Colonic mucosa (tissue), 4 donors: ENCODE data around the gene BUD23. TPM values are rescaled to one million over a fixed set of nuclear protein-coding genes. Genes with fewer than 3 reads are reported as not detected.

ENCODE experiments used
- DNase-seq: peaks from one replicate; pipeline ENCODE4 v3.0.0-alpha.2; 2020
- H3K27ac ChIP-seq: fragments of 200-600 bp; one replicate; pipeline ENCODE4 v1.8.0; 2021
- H3K27me3 ChIP-seq: fragments of 200-600 bp; one replicate; pipeline ENCODE4 v1.8.0; 2021
- H3K36me3 ChIP-seq: fragments of 200-600 bp; one replicate; pipeline ENCODE4 v1.8.0; 2021
- H3K4me1 ChIP-seq: fragments of 200-600 bp; one replicate; pipeline ENCODE4 v1.8.0; 2021; ENCODE audit warnings: mild to moderate bottlenecking
- H3K4me3 ChIP-seq: fragments of 200-600 bp; one replicate; pipeline ENCODE4 v1.8.0; 2021
- H3K9ac ChIP-seq, 2 donors: one replicate each; pipeline ENCODE4 v1.7.0; 2013; ENCODE audit warnings: control low read depth in 2 of 2, low read depth in 2 of 2, low read length in 2 of 2
- H3K9me3 ChIP-seq: fragments of 200-600 bp; one replicate; pipeline ENCODE4 v1.8.0; 2021
- CTCF ChIP-seq: fragments of 200-600 bp; IDR thresholded peaks from one replicate; pipeline ENCODE4 v1.8.0; 2022; ENCODE audit warnings: antibody characterized with exemption, mild to moderate bottlenecking
- intact Hi-C: fragments of 100-400 bp; cut with DNase I; formaldehyde crosslinking; loops from one replicate; pipeline ENCODE4 v1.14.1; 2022
- total RNA-seq, 2 donors: library from RNA; stranded (reverse); fragmentation: NEBNext Ultra II Directional in 1 of 2; extraction: Animal tissue kit (Norgen Biotek cat#: 25700) in 1 of 2; gene quantifications; one replicate each; pipeline ENCODE4 v1.2.1, GENCODE V29; 2021
- donor health status: healthy.
- donor health status: DM: no; HTN: no; CAD: no.
- donor health status: DM: no; HTN: no; CAD: no.

The BUD23 gene
- total RNA-seq, 2 donors from 2014 or later: 46.4 to 79.5 TPM

DNA sequence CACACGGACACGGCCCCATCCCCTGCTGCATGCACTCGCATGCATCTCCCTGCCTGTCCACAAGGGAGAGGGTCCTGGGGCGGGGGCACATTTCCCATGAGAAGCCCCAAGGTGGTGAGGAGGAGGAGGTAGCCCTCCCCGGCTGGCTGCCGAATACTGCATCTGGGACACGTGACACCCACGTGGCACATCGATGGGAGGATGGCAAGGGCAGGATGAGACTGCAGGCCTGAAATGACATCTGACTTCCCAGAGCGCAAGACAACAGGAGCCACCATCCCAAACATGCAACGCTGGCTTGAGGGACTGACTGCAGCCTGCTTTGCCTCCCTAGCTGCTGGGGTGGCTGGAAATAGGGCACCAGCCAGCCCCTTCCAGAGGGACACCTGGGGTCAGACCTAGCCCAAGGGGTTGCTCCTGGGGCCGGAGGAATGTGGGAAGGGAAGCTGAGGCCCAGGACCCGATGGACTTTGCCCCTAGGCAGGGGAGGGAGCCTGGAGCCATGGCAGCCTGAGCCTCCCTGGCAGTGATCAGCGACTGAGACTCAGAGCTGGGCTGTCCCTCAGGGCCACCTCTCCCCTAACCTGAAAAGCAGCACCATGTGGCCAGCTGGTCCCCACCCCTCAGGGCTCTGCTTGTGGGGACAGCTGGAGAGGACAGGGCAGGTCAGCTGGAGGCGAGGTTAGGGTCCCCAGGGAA is 16.1 kb downstream of the BUD23 start:
- H3K36me3 ChIP-seq: no peaks in the 10 kb centered on the region
- no peaks in the 10 kb centered on the region for H3K4me1 ChIP-seq
- H3K27me3 ChIP-seq: no peaks in the 10 kb centered on the region
- H3K9ac ChIP-seq: no peak overlapping the region
- no peaks in the 10 kb centered on the region for H3K9me3 ChIP-seq
- intact Hi-C loops: no loop called here
- H3K27ac ChIP-seq: no peak overlapping the region
- H3K4me3 ChIP-seq: no peak overlapping the region
- TF ChIP-seq CTCF: no peak
- DNase-seq: no peak

DNA sequence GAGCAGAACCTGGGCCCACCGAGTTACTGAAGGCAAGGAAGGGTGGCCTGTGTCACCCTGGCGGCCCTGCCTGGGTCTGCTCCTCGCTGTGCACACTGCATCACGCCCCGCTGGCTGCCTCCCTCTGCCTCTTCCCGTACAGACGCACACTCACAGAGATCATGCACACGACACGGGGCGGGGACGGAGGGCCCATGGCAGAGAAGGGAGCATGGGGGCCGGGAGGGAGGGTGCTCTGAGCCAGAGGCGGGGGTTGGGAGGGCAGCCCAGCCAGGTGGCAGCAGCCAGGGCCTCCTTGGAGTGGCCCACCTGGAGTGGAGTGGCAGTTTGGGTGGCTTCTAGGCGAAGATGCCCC is 16.6 kb downstream of the BUD23 start:
- TF ChIP-seq CTCF: no peak
- Histone ChIP-seq H3K4me3 (no peak overlapping the region), H3K9ac (no peak overlapping the region), H3K27me3 (no peaks in the 10 kb centered on the region), H3K27ac (no peak overlapping the region), H3K36me3 (no peaks in the 10 kb centered on the region), H3K9me3 (no peaks in the 10 kb centered on the region), H3K4me1 (no peaks in the 10 kb centered on the region)
- no peak for DNase-seq
- intact Hi-C loops: no loop called here

- no peak for DNase-seq
- TF ChIP-seq CTCF: no peak
- H3K27ac ChIP-seq: no peak overlapping the region
- H3K36me3 ChIP-seq: no peaks in the 10 kb centered on the region
- H3K4me3 ChIP-seq: no peak overlapping the region
- no peaks in the 10 kb centered on the region for H3K27me3 ChIP-seq
- H3K9me3 ChIP-seq: no peaks in the 10 kb centered on the region
- no peak overlapping the region for H3K9ac ChIP-seq
- H3K4me1 ChIP-seq: no peaks in the 10 kb centered on the region
- intact Hi-C loops: no loop called here
Observed at GRCh38 chr7:73700581-73701134, 17.3 kb downstream of the BUD23 start.

DNA sequence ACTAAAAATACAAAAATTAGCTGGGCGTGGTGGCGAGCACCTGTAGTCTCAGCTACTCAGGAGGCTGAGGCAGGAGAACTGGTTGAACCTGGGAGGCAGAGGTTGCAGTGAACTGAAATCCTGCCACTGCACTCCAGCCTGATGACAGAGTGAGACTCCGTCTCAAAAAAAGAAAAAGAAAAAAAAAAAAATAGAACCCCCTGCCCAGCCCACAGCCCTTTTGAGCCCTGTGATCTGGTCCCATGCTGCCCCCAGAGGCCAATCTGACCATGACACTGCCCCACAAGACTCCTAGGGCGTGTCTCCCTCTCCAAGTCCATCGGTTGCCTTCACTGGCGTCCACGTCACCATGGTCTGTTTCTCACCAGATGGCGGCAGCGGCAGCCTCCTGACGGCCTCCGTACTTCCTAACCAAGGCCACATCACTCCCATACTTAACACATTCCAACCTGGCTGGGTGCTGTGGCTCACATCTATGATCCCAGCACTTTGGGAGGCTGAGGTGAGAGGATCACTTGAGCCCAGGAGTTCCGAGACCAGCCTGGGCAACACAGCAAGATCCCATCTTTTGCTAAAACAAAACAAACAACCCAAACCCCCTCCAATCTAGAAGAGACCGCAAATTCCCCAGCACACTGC is 18.1 kb downstream of the BUD23 start:
- peak; percentile 74 for DNase-seq
- H3K4me1 ChIP-seq: no peaks in the 10 kb centered on the region
- no peaks in the 10 kb centered on the region for H3K36me3 ChIP-seq
- no peaks in the 10 kb centered on the region for H3K9me3 ChIP-seq
- no peak overlapping the region for H3K4me3 ChIP-seq
- peak; percentile 41 for TF ChIP-seq CTCF
- H3K27me3 ChIP-seq: no peaks in the 10 kb centered on the region
- H3K9ac ChIP-seq: no peak overlapping the region
- intact Hi-C loops: no loop called here
- H3K27ac ChIP-seq: no peak overlapping the region

- Histone ChIP-seq H3K27ac (no peak overlapping the region), H3K36me3 (no peaks in the 10 kb centered on the region), H3K4me1 (no peaks in the 10 kb centered on the region), H3K27me3 (no peaks in the 10 kb centered on the region), H3K9me3 (no peaks in the 10 kb centered on the region), H3K9ac (no peak overlapping the region), H3K4me3 (no peak overlapping the region)
- no peak for TF ChIP-seq CTCF
- intact Hi-C loops: no loop called here
- DNase-seq: no peak
Observed at GRCh38 chr7:73702226-73702625, 18.8 kb downstream of the BUD23 start.
